GM21717 (cell line): ENCODE results near the gene PAPOLA.
"Not testable (repeated sequence)": the region's sequence is repeated elsewhere in the genome, so short reads cannot be mapped to it uniquely, and the experiment has no call there.

Experiments
- ATAC-seq: cut with Tn5 transposase; IDR thresholded peaks from one replicate; pipeline ENCODE4 v1.9.1; 2021; ENCODE audit warnings: mild to moderate bottlenecking, moderate library complexity; ENCODE audit not compliant: unreplicated experiment

PAPOLA gene

DNA sequence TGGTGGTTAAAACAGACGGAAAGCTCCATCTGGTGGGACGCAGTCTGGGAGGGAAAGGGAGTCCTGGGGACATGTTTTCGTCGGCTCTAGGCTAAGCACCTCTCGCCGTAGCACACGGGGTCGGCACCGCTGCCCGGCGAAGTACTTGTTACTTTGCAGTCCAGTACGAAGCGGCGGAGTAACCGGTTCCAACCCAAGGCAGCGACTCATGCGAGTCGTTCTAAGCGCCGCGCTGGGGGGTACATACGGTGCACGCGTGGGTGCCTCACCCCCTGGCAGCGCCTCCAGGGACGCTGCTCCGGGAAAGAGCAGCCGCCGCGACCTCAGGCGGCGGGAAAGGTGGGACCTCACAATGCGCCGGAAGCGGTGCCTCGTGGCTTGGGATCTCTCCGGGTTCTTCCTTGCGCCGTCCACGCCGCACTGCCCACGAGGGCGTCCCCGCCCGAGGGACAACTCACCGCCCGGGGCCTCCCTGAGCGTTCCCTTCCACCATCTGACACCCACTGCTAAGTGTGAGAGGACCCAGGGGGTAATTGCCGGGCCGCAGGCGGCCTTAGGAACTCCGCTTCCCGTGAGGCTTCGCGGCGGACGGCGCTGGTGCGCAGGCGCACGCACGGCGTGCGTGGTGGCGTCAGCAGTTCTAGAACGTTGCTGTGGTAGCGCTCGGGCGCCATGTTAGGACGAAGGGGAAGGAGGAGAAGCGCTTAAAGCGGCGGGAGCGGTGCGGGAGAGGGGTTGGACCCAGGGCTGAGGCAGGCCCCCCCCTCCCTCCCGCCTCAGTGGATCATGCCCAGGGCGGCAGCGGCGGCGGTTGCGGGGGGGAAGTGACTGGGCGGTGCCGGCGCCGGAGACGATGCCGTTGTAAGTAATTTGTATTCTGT is at the start of gene PAPOLA:
Gene PAPOLA (plus strand): TSS at position 643 of the 881 bp plus-strand sequence. CDS start 211 bp downstream, at position 854.
- ATAC-seq = peak; percentile 87

DNA sequence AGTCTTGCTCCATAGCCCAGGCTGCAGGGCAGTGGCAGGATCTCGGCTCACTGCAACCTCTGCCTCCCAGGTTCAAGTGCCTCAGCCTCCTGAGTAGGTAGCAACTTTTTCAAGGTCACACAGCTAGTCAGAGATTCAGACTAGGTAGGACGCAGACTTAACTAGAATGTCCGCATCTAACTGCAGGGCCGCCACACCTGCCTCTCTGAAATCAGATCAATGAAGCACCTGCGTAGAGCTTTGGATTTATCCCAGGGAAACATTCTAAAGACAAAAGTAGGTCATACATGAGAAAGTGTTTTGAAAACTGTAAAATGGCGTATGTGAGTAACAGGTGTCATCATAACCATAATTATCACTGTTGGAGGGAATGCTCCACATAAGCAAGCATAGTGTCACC is 49.5 kb upstream of the PAPOLA start:
- no peak for ATAC-seq

DNA sequence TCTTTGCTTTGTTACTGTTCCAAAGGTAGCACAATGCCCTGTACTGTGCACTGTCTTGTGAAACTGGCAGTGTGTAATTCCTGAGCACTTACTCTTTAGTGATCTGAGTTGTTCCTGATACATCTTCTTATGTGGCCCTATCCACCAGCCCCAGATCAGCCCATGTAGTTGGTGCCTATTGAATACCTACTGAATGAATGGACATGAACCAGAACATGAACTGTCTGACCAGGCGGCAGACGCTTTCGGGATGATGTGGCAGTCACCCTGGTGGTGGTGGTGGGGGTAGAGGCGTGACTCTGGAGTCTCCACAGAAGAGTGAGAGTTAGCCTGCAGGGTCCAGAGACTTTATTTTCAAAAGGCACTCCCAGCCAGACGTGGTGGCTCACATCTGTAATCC is 46.6 kb upstream of the PAPOLA start:
- ATAC-seq = no peak

DNA sequence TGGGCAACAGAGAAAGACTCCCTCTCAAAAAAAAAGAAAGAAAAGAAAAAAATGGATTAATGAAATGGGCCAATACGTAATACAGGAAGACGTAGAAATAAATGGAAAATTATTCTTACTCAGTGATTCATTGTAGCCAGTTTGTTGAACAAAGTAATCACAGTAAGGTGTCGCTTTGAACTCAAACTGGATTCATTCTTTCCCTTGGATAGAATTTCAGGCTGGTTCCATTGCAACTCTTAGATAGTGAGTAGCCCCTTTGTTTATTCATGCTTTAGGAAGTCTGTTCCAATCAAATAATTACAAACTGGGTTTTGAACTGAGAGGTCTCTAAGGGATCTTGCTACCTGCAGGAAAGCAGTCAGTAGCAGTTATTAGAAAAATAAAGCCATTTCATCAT is 42.3 kb upstream of the PAPOLA start:
- no peak for ATAC-seq

DNA sequence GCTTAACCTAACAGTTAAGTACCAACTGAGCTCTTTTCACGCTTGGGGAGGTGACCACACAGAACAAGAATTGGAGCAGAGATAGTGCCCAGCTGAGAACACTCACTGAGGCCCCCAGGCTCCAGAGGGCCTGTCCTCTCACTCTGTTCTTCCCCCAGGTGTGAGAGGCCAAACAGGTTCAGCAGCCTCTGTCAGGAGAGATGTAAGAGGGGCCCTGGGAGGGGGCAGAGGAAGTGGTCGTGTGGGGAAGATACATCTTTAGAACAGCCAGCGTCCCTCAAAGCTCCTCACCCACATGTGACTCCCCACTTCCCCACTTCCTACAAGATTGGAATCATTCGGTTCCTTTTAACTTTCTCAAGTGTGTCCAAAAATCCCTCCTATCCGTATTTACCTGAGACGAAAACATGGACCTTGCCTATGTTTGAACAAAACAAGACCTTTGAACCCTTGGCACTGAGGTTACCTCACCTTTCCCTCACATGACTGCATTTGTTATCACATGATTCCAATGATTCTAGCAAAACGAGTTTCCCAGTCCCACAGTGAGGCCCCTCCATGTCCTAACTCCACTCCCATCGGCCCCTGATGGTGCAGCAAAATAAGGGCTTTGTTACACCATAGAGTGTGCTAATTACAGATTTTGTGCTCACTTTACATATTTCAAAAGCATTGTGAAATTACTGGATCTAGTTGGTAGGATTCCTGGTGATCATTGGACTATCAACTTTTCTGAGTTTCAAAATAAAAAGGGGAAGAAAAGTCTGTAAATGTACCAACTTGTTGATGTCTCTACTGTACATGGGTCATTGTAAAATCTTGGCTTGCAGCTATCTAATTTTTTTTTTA is 40.0 kb upstream of the PAPOLA start:
- ATAC-seq = no peak

DNA sequence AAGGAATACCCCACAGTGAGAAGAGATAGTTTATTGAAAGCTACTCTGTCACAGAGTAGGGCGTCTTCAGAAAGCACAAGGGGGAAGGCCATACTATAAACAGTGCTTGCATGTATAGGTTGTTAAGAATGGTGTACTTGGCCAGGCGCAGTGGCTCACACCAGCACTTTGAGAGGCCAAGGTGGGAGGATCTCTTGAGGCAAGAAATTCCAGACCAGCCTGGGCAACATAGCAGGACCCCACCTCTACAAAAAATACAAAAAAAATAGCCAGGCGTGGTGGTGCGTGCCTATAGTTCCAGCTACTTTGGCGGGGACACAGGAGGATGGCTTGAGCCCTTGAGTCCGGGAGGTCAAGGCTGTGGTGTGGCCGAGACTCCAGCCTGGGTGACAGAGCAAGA is 38.0 kb upstream of the PAPOLA start:
- no peak for ATAC-seq

DNA sequence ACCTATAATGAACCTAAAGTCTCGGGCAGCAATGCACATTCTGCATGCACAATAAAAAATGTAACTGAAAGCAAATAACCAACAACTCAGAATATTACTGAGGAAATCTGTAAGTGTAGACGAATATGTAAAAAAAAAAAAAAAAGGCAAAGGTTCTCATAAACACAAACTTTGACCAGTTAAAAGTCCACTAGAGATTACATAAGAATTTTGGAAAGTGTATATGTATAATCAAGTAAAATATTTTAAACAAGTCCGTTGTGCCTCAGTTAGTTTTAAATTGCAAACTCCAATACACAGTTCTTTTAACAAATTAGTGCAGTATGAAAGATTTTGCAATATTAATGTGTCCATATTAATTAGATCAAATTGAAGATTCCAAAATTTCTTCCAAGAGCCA is 35.3 kb upstream of the PAPOLA start:
- ATAC-seq = no peak

DNA sequence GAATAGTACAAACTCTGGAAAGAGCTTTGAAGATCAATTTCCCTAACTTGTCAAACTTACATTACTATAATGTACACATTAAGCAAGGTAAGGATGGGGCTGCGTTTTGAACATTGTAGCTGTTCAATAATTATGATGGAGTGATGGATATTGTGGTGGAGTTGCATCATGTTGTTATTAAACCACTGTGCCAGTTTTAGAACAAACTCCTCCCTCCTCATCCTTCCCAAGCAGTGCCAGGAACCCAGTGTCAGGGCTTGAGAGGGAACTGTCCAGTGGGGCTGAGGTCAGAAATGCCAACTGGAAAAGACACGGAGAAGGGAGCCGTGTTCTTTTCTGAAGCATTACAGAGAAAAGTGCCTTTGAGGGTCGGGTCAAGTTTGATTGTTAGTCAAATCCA is 31.9 kb upstream of the PAPOLA start:
- no peak for ATAC-seq

DNA sequence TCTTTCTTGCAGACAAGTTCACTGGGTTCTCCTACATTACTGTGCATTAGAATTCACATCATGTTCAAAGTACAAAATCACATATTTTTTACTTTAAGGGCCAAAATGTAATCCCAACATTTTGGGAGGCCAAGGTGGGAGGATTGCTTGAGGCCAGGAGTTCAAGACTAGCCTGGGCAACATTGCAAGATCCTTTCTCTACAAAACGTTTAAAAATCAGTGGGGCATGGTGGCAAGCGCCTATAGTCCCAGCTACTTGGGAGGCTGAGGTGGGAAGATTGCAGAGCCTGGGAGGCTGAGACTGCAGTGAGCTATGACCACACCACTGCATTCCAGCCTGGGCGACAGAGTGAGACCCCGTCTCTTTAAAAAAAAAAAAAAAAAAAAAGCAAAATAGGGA is 31.2 kb upstream of the PAPOLA start:
- not testable (repeated sequence) for ATAC-seq

DNA sequence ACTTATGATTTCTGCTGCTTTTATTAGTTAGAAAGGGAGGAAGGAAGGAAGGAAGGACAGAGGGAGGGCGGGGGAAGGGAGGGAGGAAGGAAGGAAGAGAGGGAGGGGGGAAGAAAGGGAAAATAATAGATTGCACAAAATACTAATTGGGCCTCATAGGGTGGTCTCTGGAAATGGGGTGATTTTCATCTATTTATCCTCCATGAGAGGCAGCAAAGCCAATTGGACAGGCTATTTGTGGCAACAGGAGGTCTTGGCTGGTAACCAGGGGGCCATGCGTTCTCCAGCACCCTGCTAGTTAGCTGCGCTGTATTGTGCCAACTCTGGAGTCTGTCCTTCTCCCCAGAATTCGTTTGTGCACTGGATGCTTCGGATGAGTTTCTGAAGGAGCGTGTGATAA is 24.1 kb upstream of the PAPOLA start:
- ATAC-seq = no peak

DNA sequence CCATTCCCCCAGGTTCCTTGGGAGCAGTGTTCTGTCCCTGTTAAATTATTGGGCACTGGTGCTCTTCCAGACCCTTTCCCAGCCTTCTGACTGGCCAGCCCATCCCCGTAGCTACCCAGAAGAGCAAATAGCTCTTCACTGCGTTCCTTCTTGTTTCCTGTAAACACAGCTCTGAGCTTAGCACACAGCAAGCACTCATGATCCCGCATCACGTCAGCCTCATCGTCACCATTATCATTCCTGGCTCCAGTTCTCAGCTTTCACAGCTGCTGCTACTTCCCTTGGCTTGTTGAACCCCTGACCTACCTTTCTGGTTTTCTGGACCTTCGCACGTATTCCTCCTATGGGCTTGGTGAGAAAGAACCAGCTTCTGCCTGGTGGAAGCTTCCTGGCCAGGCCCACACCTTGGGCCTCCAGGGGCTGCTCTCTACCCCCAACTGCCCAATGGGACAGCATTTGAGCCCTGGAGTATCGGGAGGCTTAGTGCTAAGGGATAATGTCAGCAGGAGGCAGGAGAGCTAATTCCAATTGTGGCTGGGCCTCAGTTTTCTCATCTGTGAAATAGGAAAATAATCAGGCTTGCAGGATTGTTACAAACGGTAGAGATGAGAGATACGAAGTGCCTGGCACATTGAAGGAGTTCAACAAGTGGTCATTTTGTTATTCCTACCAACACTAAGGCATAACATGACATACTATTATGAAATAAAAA is 22.6 kb upstream of the PAPOLA start:
- no peak for ATAC-seq

DNA sequence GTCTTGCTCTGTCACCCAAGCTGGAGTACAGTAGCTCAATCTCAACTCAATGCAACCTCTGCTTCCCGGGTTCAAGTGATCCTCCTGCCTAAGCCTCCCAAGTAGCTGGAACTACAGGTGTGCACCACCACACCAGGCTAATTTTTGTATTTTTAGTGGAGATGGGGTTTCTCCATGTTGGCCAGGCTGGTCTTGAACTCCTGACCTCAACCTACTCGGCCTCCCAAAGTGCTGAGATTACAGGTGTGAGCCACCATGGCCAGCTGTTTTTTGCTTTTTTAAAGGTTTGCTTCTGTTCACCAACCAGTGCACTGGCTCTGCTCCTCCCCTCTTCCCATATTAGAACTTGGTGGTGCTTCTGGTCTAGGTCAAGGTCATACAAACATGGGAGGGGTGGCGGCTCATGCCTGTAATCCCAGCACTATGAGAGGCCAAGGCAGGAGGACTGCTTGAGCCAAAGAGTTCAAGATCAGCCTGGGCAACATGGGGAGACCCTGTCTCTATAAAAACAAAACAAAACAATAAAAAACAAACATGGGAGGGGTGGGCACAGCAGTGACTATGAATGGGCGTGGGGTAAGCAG is 20.4 kb upstream of the PAPOLA start:
- no peak for ATAC-seq

DNA sequence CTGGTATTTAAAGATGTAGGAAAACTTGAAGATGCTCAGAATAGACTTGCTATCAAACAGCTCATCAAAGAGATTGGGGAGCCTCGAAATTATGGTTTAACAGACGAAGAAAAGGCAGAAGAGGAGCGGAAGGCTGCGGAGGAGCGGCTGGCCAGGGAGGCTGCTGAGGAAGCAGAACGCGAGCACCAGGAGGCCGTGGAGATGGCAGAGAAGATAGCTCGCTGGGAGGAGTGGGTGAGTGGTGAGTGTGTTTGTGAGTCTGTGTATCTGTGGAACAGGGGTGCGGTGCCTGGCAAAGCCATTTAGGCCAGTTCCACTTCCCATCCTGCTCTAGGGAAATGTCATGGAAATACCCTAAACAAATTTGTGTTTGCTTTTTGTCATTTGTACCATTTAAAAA is 19.2 kb upstream of the PAPOLA start:
- no peak for ATAC-seq

DNA sequence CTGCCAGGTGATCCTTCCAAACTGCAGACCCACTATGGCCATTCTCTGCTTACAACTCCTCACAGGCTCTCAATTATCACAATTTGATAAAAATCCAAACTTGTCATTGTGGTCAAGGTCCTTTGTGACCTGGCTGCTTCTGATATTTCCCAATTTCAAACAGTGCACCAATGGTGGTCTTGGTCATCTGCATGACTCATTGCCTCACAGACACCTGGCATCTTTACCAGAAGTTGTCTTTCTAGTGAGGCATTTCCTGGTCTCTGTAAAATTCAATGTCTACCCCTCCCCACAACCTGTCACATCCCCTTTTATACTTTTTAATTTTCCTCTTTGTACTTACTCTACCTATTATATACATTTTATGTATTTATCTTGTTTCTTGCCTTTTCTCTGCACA is 17.8 kb upstream of the PAPOLA start:
- ATAC-seq = no peak

DNA sequence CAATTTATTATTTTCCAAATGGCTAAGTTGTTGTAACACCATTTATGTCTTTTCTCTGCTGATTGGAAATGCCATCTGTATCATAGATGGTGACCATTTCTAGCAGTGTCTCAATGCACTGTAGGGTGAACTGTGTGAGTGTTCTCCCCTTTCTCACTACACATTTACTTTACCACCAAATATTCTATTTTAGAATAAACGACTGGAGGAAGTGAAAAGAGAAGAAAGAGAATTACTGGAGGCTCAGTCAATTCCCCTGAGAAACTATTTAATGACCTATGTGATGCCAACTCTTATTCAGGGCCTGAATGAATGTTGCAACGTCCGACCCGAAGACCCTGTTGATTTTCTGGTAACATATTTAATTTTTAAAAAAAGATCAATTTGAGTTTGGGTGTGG is 15.5 kb upstream of the PAPOLA start:
- ATAC-seq = no peak

DNA sequence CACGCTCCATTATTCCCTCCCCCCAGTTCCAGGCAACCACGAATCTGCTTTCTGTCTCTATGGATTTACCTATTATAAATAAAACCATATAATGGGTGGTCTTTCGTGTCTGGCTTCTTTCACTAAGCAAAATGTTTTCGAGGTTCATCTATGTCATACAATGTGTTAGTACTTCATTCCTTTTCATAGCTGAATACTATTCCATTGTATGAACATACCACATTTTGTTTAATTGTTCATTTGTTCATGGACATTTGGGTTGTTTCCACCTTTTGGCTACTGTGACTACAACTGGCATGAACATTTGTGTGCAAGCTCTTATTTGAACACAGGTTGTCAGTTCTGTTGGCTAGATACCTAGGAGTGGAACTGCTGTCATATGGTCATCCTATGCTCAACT is 12.9 kb upstream of the PAPOLA start:
- no peak for ATAC-seq

DNA sequence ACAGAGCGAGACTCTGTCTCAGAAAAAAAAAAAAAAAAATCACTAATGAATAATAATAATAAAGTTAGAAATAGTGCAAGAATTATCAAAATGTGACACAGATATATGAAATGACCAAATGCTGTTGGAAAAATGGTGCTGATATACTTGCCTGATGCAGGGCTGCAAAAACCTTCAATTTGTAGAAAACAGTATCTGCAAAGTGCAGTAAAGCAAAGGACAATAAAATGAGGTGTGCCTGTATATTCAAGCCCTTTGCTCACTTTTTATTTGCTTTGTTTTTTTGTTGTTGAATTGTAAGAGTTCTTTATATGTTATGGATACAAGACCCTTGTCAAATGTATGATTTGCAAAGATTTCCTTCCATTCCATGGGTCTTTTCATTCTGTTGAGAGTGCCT is 9.0 kb upstream of the PAPOLA start:
- ATAC-seq = no peak

DNA sequence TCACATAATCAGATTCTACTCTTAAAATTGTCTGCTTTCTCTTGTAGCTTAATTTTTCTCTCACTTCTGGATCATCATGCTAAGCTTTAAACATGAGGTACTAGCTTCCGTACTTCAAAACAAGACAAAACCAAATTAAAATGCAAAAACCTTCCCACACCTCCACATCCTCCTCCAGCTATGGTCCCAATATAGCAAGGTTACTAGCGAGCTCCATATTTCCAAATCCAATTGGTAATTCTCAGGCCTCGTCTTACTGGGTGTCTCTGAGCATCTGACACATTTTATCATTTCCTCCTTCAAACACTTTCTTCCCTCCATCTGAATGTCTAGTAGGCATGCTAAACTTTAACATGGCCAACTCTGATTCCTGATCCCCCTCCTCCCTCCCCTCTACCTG is 7.9 kb upstream of the PAPOLA start:
- ATAC-seq = no peak

DNA sequence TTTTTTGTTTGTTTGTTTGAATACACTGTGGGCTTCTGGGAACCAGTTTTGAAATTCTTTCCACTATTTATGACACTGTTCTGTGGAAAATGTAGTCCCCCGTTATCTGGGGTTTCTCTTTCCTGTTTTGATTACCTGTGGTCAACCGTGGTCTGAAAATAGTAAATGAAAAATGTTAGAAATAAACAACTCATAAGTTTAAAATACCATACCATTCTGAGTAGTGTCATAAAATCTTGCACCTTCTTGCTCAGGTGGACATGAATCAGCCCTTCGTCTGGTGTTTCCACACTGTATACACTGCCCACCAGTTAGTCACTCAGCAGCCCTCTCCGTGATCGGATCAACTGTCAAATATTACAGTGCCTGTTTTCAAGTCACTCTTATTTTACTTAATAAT is 5.1 kb upstream of the PAPOLA start:
- peak; percentile 36 for ATAC-seq

DNA sequence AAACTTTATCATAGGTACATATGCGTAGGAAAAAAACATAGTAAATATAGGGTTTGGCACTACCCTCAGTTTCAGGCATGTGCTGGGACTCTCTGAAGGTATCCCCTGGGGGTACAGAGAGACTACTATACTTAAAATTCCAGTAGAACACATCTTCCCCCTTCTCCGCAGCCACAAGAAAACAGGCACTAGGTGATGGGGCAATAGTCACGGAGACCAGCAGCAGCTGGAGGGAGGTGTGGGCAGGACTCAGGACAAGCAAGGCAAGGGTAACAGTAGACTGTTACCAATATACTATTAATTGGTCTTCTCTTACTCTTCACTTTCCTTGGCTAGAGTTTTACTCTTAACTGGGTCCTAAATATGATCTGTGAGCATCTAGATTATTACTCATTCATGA is 4.6 kb upstream of the PAPOLA start:
- no peak for ATAC-seq

DNA sequence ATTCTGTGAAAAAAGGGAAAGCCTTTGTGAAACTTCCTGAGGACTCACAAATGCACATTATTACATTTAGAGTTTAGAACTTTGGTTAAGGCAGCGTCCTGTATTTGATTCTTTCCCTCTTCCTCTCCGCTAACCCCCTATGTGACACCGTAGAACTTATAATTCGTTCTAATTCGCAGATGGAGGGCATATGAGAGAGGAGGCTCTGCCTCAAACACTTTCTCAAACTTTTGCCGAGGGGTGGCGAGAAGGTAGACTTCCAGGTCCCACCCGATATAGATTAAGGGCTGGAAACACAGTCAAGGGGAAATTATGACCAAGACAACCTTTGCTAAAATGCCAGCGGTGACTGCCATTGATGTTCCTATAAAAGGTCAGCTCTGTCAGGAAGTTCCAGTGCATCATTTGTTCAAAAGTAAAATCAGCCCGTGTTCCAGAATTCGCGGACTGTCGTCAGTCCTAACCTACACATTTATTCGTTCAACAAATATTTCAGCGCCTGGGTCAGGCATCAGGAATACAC is 904 bp upstream of the PAPOLA start:
- ATAC-seq = no peak
